ENCODE data around the gene ANKRD55. TPM values are rescaled to one million over a fixed set of nuclear protein-coding genes. Genes with fewer than 3 reads are reported as not detected.

ANKRD55 gene
- total RNA-seq, 1 donor from 2014 or later: not detected

DNA sequence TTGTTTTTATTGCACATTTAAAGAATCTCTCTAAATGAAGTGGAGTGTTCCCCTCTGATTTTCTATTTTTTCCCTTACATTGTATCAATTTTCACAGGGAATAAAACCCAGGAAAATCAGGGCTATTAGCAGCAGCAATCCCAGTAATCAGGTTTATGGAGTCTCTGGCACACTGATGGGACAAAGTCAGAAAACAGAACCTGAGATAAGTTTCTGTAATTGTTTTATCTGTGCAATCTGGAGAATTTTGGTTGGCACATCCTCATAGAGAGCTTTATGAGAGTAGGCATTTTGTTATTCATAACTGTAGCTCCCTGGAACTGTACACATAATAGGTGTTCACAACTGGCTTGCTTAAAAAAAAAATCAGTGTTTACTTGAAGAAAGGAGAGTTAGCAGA lies 141.5 kb downstream of the ANKRD55 start:
- H3K27ac ChIP-seq: no peak overlapping the region
- H3K27me3 Mint-ChIP-seq (ENCODE audit: insufficient read depth, low read depth): no peaks in the 10 kb centered on the region
- H3F3A ChIP-seq (ENCODE audit: low read depth): no peaks in the 10 kb centered on the region
- H3K4me1 Mint-ChIP-seq: no peaks in the 10 kb centered on the region
- no peaks in the 10 kb centered on the region for H3K36me3 Mint-ChIP-seq
- no peak overlapping the region for H2AFZ ChIP-seq (replicated peaks)
- no peaks in the 10 kb centered on the region for H3K27me3 ChIP-seq
- no peak overlapping the region for H3K4me3 ChIP-seq
- no peak for DNase-seq (ENCODE audit: low spot score)
- H3K9ac ChIP-seq: no peak overlapping the region
- TF ChIP-seq EZH2 (IDR thresholded peaks at IDR 0.05) (no peak), EZH2phosphoT487 (IDR thresholded peaks at IDR 0.05) (no peak)
- TF ChIP-seq, protein P1, sequence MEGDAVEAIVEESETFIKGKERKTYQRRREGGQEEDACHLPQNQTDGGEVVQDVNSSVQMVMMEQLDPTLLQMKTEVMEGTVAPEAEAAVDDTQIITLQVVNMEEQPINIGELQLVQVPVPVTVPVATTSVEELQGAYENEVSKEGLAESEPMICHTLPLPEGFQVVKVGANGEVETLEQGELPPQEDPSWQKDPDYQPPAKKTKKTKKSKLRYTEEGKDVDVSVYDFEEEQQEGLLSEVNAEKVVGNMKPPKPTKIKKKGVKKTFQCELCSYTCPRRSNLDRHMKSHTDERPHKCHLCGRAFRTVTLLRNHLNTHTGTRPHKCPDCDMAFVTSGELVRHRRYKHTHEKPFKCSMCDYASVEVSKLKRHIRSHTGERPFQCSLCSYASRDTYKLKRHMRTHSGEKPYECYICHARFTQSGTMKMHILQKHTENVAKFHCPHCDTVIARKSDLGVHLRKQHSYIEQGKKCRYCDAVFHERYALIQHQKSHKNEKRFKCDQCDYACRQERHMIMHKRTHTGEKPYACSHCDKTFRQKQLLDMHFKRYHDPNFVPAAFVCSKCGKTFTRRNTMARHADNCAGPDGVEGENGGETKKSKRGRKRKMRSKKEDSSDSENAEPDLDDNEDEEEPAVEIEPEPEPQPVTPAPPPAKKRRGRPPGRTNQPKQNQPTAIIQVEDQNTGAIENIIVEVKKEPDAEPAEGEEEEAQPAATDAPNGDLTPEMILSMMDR (IDR thresholded peaks at IDR 0.05): no peak
- H3K27ac Mint-ChIP-seq: no peak overlapping the region
- H4K20me1 ChIP-seq (ENCODE audit: low read depth): no peaks in the 10 kb centered on the region
- H3K36me3 ChIP-seq: no peaks in the 10 kb centered on the region
- no peaks in the 10 kb centered on the region for H3K9me3 Mint-ChIP-seq
- no peaks in the 10 kb centered on the region for H3K79me2 ChIP-seq (ENCODE audit: low read depth)
- no peaks in the 10 kb centered on the region for H3K9me3 ChIP-seq (ENCODE audit: low read depth)
- no peak overlapping the region for H3K4me3 Mint-ChIP-seq
- H3K4me2 ChIP-seq: no peak overlapping the region
- no peaks in the 10 kb centered on the region for H3K4me1 ChIP-seq

DNA sequence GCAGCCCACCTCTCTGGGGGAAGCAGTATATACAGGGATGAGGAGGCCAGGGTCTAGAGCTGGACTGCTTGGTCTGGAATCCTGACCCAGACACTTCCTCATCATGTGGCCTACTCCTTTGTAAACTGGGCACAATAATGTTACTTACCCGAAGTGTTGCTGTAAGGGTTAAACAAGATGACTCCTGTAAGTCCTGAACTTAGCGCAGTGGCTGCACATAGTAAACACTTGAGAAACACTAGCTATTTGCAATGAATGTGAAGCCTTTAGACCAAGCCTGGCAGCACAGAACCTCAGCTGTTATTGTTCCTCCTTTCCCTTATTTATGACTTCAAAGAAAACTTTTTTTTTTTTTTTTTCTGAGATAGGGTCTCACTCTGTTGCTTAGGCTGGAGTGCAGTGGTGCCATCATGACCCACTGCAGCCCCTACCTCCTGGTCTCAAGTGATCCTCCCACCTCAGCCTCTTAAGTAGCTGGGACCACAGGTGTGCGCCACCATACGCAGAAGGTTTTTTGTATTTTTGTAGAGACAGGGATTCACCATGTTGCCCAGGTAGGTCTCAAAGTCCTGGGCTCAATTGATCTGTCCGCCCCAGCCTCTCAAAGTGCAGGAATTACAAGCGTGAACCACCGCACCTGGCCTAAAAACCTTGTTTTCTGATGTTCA lies 142.2 kb downstream of the ANKRD55 start:
- Histone ChIP-seq H3K9me3 (ENCODE audit: low read depth) (no peaks in the 10 kb centered on the region), H3K36me3 (no peaks in the 10 kb centered on the region), H3K27ac (no peak overlapping the region), H4K20me1 (ENCODE audit: low read depth) (no peaks in the 10 kb centered on the region), H3K27me3 (no peaks in the 10 kb centered on the region), H3K4me1 (no peaks in the 10 kb centered on the region), H2AFZ (replicated peaks) (no peak overlapping the region), H3K79me2 (ENCODE audit: low read depth) (no peaks in the 10 kb centered on the region), H3K4me2 (no peak overlapping the region), H3K9ac (no peak overlapping the region), H3K4me3 (no peak overlapping the region), H3F3A (ENCODE audit: low read depth) (no peaks in the 10 kb centered on the region)
- DNase-seq (ENCODE audit: low spot score): no peak
- TF ChIP-seq EZH2phosphoT487 (IDR thresholded peaks at IDR 0.05) (no peak), EZH2 (IDR thresholded peaks at IDR 0.05) (no peak)
- TF ChIP-seq, protein P1 (IDR thresholded peaks at IDR 0.05): no peak
- H3K4me1 Mint-ChIP-seq: no peaks in the 10 kb centered on the region
- H3K36me3 Mint-ChIP-seq: no peaks in the 10 kb centered on the region
- H3K27ac Mint-ChIP-seq: no peak overlapping the region
- H3K27me3 Mint-ChIP-seq (ENCODE audit: insufficient read depth, low read depth): no peaks in the 10 kb centered on the region
- H3K4me3 Mint-ChIP-seq: no peak overlapping the region
- peaks cover 2% of the 10 kb centered on the region for H3K9me3 Mint-ChIP-seq

DNA sequence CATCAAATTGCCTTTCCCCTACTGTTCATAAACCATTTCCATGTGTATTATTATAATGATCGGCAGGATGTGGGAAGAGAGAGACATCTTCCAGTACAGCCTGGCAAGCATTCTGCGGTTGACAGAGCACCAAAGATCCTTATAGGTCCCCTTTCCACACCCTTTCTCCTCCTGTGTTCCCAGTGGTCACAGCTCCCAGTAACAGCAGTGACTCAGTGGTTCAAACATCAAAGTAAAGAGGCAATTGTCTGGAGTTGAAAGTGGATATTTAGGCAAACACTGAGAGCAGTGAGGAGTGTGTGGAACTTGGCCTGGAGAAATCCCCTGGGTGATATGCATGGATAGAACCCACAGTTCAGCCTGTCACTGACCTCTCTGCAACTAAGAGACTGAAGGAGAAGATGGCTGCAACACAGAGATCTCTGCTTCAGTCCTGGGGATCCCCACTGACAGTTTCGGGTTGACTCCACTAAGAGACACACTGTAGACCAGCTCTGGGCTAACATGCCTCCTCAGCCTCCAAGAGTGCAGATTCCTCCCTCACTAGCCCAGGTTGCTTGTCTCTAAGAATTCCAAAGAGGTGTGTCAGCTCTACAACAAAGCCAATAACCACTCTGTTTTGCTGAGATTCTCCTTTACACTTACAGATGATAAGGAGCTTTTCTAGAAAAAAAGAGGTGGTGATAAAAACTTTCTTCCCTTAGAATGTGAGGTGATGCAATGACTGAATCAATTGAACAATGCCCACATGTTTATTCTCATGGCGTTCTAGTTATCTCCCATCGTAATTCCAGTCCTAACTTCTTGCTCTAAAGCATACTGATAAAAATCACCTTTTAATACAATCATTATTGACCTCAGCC lies 143.9 kb downstream of the ANKRD55 start:
- Histone ChIP-seq H3K79me2 (ENCODE audit: low read depth) (no peaks in the 10 kb centered on the region), H3K27me3 (no peaks in the 10 kb centered on the region), H4K20me1 (ENCODE audit: low read depth) (no peaks in the 10 kb centered on the region), H3K36me3 (no peaks in the 10 kb centered on the region), H3K27ac (no peak overlapping the region), H3K9ac (no peak overlapping the region), H2AFZ (replicated peaks) (no peak overlapping the region), H3F3A (ENCODE audit: low read depth) (no peaks in the 10 kb centered on the region), H3K9me3 (ENCODE audit: low read depth) (no peaks in the 10 kb centered on the region), H3K4me3 (no peak overlapping the region), H3K4me1 (no peaks in the 10 kb centered on the region), H3K4me2 (no peak overlapping the region)
- Mint-ChIP-seq H3K27me3 (ENCODE audit: insufficient read depth, low read depth) (no peaks in the 10 kb centered on the region), H3K27ac (no peak overlapping the region), H3K4me1 (no peaks in the 10 kb centered on the region), H3K4me3 (no peak overlapping the region), H3K9me3 (peaks cover 2% of the 10 kb centered on the region), H3K36me3 (no peaks in the 10 kb centered on the region)
- no peak for DNase-seq (ENCODE audit: low spot score)
- TF ChIP-seq, protein P1 (IDR thresholded peaks at IDR 0.05): no peak
- TF ChIP-seq EZH2 (IDR thresholded peaks at IDR 0.05): no peak
- no peak for TF ChIP-seq EZH2phosphoT487 (IDR thresholded peaks at IDR 0.05)

All from neural progenitor cell (in vitro differentiated cells).